Retinal pigment epithelial cell (primary cell): ENCODE results near the gene MCM8.

ENCODE experiments used
- DNase-seq: peaks from one replicate; pipeline ENCODE4 v3.0.0-alpha.2; 2010; ENCODE audit warnings: low read depth
- H3K4me3 ChIP-seq: 2 replicates; pipeline ENCODE4 v1.5.1; 2011; ENCODE audit warnings: mild to moderate bottlenecking, low read length, control low read depth, moderate library complexity
- CTCF ChIP-seq: conservative IDR thresholded peaks from 2 replicates; pipeline ENCODE4 v1.5.1; 2011; ENCODE audit warnings: low read depth, low read length, control low read depth, inconsistent platforms

The MCM8 gene

DNA sequence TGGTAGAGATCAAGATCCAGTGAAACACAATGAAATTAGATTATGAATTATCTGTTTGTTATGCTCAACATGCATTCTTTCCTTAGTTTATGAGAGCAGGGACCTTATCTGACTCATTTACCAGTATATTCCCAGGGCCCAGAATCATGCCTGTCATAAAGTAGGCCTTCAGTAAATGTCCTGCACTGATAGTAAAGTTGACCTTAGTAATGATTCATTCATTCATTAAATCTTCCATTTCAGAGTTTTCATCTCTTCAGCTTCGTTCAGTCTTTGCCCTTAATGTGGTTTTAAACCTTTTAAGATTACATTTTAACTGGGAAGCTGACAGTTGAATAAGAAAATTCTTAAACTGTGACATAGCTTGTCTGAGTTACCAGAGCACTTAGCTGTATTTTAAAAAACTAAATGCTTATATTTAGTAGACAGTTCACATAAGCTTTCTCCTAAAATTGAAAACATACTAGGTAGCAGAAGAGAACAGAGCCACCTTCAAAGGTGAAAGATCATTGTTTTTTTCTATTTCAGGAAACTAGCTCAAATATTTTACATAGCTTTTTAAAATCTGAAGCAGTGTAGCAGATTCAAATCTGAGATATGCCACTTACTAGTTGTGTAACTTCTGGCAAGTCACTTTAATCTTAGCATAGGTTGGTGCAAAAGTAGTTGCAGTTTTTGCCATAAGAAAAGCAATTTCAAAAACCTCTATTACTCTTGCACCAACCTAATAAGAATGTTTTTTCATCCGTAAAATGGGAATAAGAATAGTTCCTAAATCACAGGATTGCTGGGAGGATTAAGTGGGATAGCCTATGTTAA lies 41.4 kb downstream of the MCM8 start:
- no peak overlapping the region for H3K4me3 ChIP-seq
- TF ChIP-seq CTCF: no peak
- DNase-seq: no peak

- H3K4me3 ChIP-seq: no peak overlapping the region
- no peak for TF ChIP-seq CTCF
- no peak for DNase-seq
Measured at GRCh38 chr20:5996765-5997164, 46.3 kb downstream of the MCM8 start.

GRCh38 chr20:5999783-6000182 lies 49.3 kb downstream of the MCM8 start:
- no peak for DNase-seq
- TF ChIP-seq CTCF: no peak
- no peak overlapping the region for H3K4me3 ChIP-seq

GRCh38 chr20:6000871-6001270 lies 50.4 kb downstream of the MCM8 start:
- TF ChIP-seq CTCF: no peak
- no peak for DNase-seq
- H3K4me3 ChIP-seq: no peak overlapping the region

GRCh38 chr20:6006603-6006949 lies 56.1 kb downstream of the MCM8 start:
- no peak for TF ChIP-seq CTCF
- DNase-seq: no peak
- H3K4me3 ChIP-seq: peak overlapping the region; percentile 85

DNA sequence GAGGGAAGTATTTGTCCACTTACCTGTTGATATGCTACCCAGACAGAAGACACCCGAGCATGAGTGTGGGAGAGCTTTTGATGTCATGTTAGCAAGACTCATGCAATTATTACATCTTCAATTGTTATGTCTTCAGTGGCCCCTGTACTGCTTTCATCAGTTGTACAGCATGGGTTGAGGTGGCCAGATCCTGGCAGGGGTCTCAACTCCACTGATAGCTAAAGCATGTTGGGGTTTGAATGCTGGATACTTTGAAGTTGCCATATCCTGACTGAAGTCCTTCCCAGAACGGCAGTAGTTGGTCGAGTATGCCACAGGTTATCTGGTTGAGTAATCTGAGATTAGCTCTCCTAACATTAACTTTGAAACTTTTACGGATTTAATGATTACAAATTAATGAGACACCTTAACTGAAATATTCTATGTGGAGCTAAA lies 56.7 kb downstream of the MCM8 start:
- H3K4me3 ChIP-seq: peak overlapping the region; percentile 85
- TF ChIP-seq CTCF: no peak
- no peak for DNase-seq

DNA sequence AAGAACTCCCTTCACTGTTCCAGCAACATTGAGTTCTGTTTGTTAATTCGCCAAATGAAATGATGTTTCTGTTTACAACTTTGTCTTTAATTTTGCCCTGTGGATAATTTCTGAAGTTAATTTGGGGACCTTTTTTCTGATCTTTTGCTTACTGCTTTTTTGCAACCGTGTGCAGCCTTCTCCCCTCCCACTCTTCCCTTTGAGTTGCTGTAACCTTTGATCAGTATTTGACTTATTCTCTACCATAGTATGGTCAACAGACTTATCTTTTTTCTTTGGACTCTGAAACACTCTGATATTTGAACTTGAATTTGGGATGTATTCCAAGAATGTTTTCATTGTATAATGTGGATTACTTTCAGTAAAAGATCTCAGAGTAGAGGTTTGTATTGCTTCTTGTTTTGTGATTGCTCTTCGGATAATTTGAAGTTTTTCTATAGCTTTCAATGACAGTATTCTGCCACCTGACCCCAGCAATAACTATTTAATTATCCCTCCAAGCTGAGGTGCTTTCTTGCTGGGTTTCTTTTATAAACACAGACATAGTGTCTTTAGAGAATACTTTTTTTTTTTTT lies 57.2 kb downstream of the MCM8 start:
- H3K4me3 ChIP-seq: peak overlapping the region; percentile 85

More for the DNA sequence above, 57.2 kb downstream of the MCM8 start:
- no peak for DNase-seq
- no peak for TF ChIP-seq CTCF
